Measurements from ENCODE around the gene ACOXL.

The ACOXL gene

DNA sequence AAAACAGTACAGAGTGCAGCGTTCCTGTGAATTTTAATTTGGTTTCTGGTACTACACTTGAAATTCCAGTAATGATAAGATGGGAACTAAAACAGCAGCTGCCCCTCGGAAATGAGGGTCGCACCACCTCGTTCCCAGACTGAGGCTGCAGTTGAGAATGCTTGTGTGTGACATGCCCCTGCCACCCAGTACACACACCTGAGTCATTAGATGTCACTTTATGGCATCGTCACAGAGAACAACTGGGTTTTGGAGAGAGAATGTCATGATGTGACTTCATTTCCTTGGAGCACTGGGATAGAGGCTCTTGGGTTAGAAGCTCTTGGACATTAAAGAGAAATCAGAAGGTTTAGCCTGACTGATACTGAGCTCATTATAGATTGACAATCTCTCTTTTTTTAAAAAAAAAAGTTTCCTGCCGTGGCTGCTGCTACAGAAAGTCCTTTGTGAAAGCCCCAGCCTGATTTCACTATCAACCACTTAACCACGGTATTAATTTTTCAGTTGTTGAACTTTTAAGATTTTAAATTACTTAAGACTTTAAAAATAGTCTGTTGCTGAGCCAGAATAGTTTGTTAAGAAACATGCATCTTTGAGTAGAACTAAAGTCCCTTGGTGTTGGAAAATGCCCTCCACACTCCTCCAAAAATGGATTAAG lies 412.9 kb downstream of the ACOXL start:
- no peak for DNase-seq (ENCODE audit: low read depth in 1 of 2, low spot score in 1 of 2)
- in situ Hi-C loops (cut with HindIII; ENCODE audit: low pct_unique_long_range_greater_than_20kb, low sequenced_read_pairs): no loop called here
- TF ChIP-seq JUND (IDR thresholded peaks at IDR 0.05; ENCODE audit: low read depth): no peak

DNA sequence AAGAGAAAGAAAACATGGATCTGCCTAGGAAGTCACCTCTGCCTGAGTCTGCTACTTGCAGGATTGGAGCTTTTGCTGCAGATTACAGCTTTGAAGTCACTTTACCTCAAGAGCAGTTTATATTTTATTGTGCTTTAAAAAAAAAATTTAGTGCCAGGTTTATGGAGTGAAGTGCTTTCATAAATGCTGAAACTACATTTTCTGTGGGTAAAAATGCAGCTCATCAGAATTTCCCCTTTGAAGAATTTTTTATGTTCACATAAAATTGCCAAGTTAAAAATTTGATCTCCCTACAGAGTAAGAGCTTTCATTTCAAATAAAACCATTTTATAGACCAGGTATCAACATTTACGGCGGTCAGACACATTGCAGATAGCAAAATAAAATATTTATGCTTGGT lies 413.6 kb downstream of the ACOXL start:
- in situ Hi-C loops (cut with HindIII; ENCODE audit: low pct_unique_long_range_greater_than_20kb, low sequenced_read_pairs): no loop called here
- DNase-seq (ENCODE audit: low read depth in 1 of 2, low spot score in 1 of 2): no peak
- TF ChIP-seq JUND (IDR thresholded peaks at IDR 0.05; ENCODE audit: low read depth): no peak

DNA sequence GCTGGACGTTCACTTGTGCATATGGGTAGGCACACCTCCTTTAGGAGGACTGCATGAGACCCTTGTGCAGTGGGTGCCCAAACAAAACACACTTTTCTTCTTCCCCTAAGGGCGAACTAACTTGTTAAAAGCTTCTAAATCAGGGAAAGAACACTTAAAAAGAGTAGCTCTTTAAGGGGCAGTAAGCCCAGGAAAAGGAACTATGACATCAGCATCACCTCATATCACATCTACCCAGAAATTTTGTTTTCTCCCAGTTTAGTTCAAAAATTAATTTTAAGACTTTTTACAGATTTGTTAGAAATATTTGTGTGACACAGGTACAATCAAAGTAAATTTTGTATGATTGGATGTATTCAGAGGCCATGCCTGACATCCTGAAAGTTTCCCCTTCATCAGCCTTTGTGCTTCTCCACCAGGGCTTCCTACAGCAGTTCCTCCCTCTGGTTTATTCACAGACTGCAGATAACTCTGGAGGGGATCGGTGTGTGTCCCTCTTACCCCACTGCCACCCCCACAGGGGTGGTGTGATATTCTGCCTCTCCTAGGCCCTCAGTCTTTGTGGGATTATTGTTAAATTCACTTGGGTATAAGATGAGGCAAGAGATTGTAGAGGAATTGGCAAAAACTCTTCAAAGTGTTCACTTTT lies 416.0 kb downstream of the ACOXL start:
- in situ Hi-C loops (cut with HindIII; ENCODE audit: low pct_unique_long_range_greater_than_20kb, low sequenced_read_pairs): no loop called here
- TF ChIP-seq JUND (IDR thresholded peaks at IDR 0.05; ENCODE audit: low read depth): no peak
- DNase-seq (ENCODE audit: low read depth in 1 of 2, low spot score in 1 of 2): no peak

DNA sequence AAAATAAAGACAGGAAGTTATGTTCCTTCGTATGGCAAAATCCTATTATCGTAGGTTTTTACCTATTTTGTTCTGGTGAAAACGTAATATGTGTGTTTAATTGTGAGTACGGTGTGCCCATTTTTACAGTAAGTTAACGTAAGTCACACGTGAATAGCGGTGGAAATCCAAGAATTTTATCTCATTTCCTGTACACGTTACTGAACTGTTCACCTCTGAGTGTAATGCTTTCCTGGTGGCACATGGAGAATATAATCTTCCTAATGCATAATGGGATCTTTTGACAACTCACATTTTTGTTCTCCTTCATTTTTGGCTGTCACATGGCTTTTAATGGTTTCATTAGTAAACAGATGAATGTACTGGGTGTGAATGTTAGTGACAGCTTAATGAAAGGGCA lies 416.6 kb downstream of the ACOXL start:
- no peak for DNase-seq (ENCODE audit: low read depth in 1 of 2, low spot score in 1 of 2)
- in situ Hi-C loops (cut with HindIII; ENCODE audit: low pct_unique_long_range_greater_than_20kb, low sequenced_read_pairs): no loop called here
- no peak for TF ChIP-seq JUND (IDR thresholded peaks at IDR 0.05; ENCODE audit: low read depth)

DNA sequence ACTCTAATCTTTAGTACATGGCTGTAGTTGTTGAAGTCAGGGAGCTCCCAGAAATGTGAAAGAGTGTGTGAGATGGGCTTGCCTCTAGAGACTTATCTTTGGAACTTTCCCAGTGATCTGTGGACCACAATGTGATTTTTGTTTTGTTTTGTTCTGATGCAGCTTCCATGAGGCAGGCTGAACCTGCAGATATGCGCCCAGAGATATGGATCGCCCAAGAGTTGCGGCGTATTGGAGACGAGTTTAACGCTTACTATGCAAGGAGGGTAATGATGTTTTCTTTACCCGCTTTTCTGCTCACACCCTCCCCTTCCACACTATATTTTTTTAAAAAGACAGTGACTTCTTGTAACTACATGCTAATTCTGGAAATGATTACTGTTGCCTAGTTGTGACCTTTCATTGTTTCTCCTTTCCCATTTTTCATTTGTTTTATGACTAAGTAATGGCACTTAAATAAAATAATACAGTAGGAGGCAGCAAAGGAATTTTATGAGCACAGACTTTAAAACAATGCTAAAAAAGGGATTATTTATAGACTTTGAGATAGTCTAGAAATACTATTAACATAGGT lies 417.6 kb downstream of the ACOXL start:
- DNase-seq (ENCODE audit: low read depth in 1 of 2, low spot score in 1 of 2): no peak
- in situ Hi-C loops (cut with HindIII; ENCODE audit: low pct_unique_long_range_greater_than_20kb, low sequenced_read_pairs): no loop called here
- no peak for TF ChIP-seq JUND (IDR thresholded peaks at IDR 0.05; ENCODE audit: low read depth)

DNA sequence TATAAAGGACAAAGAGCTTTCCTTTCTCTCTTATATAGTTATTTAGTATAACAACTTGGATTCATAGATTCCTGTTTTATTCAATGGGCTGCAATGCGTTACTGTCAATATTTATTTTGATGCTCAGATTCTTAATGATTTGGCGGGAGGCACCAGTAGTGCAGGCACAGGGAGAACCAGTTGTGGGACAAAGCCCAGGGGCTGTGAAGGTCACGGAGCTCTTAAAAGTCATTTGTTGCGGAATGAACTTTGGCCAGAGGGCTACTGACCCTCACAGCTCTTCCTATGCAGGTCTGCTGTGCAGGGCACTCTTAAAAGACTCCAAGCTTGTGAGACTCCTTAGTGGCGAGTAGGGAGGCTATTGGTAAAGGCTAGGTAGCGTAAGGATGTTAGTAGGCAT lies 422.4 kb downstream of the ACOXL start:
- in situ Hi-C loops (cut with HindIII; ENCODE audit: low pct_unique_long_range_greater_than_20kb, low sequenced_read_pairs): no loop called here
- TF ChIP-seq JUND (IDR thresholded peaks at IDR 0.05; ENCODE audit: low read depth): no peak

DNA sequence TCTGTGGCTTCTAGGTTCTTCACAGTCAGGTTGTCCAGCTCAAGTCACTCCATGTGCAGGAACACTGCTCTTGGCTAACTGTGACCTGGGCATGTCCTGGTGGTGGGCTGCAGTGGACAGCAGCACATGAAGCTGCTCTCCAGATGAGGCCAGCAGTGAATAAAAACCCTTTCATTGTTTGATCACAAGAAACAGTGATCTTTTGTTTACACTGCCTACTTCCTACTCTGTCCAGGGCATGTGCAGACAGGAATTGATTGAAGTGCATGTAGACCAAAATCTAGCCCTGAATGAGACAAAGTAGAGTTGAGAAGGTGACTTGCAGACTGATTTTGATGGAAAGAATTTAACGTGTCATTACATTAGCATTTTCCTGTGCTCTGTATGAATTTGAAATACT lies 423.2 kb downstream of the ACOXL start:
- DNase-seq (ENCODE audit: low read depth in 1 of 2, low spot score in 1 of 2): no peak
- TF ChIP-seq JUND (IDR thresholded peaks at IDR 0.05; ENCODE audit: low read depth): no peak
- in situ Hi-C loops (cut with HindIII; ENCODE audit: low pct_unique_long_range_greater_than_20kb, low sequenced_read_pairs): no loop called here

More for the DNA sequence above, 422.4 kb downstream of the ACOXL start:
- DNase-seq (ENCODE audit: low read depth in 1 of 2, low spot score in 1 of 2): no peak

DNA sequence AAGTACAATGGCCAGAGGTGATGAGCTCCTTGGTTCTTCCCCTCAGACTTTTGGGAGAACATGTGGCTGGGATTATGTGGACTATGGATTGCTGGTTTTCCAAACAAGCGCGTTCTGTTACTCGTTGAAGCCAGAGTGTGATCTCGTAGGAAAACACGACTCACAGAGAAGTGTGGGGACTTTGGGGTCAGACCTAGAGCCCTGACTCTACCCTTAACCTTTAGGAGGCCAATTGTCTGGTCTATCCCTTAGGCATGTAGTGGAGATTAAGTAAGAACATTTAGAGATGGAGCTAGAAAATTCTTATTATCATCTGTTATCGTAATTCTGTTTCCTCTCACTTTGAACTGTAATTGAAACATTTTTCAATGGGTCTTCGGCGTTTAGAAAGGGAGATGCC lies 424.2 kb downstream of the ACOXL start:
- no peak for DNase-seq (ENCODE audit: low read depth in 1 of 2, low spot score in 1 of 2)
- no peak for TF ChIP-seq JUND (IDR thresholded peaks at IDR 0.05; ENCODE audit: low read depth)
- in situ Hi-C loops (cut with HindIII; ENCODE audit: low pct_unique_long_range_greater_than_20kb, low sequenced_read_pairs): no loop called here

DNA sequence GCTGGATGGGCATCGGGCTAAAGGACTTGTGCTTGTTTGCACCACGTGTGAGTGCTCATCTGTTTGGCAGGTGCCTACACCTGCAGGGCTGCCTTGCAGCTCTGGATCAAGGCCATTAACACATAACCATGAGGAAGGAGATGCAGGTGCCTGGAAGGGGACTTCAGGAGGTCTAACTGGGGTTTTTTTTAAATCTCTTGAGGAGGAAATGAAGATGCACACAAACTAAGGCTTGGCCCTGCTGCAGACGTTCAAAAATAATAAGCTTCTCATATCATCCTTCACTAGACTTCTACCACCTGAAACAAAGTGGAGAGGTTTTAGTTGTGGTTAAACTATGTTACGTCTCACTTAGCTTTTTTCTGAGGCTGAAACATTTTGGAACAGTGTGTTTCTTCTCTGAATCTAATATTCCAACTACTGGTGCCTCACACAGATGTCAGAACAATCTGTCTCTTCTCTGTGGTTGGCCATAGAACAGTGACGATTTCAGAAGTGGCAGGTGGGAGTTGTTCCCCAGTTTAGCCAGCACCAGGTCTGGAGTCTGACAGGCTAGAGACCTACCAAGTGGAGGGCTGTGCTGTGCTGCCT lies 424.8 kb downstream of the ACOXL start:
- no peak for DNase-seq (ENCODE audit: low read depth in 1 of 2, low spot score in 1 of 2)
- in situ Hi-C loops (cut with HindIII; ENCODE audit: low pct_unique_long_range_greater_than_20kb, low sequenced_read_pairs): no loop called here
- TF ChIP-seq JUND (IDR thresholded peaks at IDR 0.05; ENCODE audit: low read depth): no peak

DNA sequence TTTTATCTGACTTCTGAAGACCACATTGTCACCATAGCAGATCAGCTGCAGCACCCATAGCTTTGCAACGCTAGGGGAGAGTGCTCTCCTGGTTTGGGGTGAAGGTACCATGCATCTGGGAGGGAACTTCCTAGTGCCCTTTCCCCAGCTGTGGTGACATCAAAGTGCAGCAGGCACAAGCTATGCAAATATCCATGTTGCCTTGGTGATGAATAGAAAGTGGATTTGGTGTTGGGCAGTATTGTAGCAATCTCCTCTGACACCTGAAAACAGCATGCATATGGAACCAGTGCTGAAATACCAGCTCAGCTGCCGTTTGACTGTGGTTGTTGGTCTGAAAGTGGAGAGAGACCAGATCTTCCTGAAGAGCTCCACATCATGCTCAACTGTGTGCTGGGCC lies 425.4 kb downstream of the ACOXL start:
- TF ChIP-seq JUND (IDR thresholded peaks at IDR 0.05; ENCODE audit: low read depth): no peak
- in situ Hi-C loops (cut with HindIII; ENCODE audit: low pct_unique_long_range_greater_than_20kb, low sequenced_read_pairs): no loop called here
- no peak for DNase-seq (ENCODE audit: low read depth in 1 of 2, low spot score in 1 of 2)

DNA sequence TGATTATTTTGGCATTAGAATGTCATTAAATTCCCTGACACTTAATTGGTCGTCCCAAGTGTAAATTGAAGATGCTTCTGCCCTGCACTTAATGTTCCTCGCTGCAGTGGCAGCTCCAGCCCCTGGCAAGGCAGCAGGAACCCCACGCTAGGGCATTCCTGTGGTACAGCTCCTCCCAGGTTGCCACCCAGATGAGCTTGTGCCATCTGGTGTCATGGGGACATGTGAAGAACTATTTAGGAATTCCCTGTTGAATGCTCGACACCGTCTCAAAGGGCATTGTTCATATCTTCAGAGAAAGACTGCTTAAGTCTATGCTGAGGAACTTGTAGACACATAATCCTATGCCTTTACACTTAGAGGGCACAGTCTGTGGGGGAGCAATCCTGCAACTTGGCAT lies 427.3 kb downstream of the ACOXL start:
- DNase-seq (ENCODE audit: low read depth in 1 of 2, low spot score in 1 of 2): no peak
- no peak for TF ChIP-seq JUND (IDR thresholded peaks at IDR 0.05; ENCODE audit: low read depth)
- in situ Hi-C loops (cut with HindIII; ENCODE audit: low pct_unique_long_range_greater_than_20kb, low sequenced_read_pairs): no loop called here

DNA sequence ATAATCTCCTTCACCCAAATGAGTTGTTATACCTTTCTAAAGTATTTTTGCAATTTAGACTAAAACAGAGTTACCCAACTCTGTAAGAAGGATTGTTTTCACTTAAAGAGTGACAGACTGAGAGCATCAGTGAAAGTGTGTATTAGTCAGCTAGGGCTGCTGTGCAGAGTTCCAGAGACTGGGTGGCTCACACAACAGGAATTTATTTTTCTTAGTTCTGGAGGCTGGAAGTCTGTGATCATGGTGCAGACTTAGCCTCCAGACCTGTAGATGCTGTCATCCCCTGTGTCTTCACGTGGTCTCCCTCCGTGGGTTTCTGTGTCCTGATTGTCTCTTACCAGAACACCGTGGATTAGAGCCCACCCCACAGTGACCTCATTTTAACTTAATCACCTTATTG lies 428.4 kb downstream of the ACOXL start:
- in situ Hi-C loops (cut with HindIII; ENCODE audit: low pct_unique_long_range_greater_than_20kb, low sequenced_read_pairs): no loop called here
- DNase-seq (ENCODE audit: low read depth in 1 of 2, low spot score in 1 of 2): no peak
- TF ChIP-seq JUND (IDR thresholded peaks at IDR 0.05; ENCODE audit: low read depth): no peak

DNA sequence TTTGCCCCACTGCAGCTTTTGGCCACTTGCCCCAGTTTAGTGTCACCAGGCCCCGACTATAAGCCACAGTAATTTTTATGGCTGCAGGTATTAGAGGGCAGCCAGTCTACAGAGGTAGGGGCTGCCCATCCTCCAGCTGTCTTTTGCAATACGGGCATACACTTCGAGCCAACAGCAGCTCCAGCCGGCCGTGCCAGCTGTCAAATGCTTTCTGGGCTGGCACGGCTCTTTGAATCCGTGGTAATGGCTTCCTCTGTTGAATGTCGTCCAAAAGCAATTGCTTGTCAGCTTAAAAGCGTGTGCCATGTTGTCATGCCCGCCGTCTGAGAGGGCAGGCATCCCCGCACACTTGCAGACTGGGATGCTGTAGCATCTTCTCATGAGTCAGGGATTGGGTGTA lies 429.6 kb downstream of the ACOXL start:
- in situ Hi-C loops (cut with HindIII; ENCODE audit: low pct_unique_long_range_greater_than_20kb, low sequenced_read_pairs): no loop called here
- TF ChIP-seq JUND (IDR thresholded peaks at IDR 0.05; ENCODE audit: low read depth): no peak
- no peak for DNase-seq (ENCODE audit: low read depth in 1 of 2, low spot score in 1 of 2)
